OCI-LY3 (cell line): ENCODE results near the gene ASCL5.

Experiments
- CTCF ChIP-seq: fragments of 200-600, 300-600 bp; sonication (generic); IDR thresholded peaks from 2 replicates; pipeline ENCODE4 v1.5.1; 2014; ENCODE audit warnings: antibody characterized with exemption, low read length, low read depth
- EZH2phosphoT487 ChIP-seq: fragments of 200-600 bp; shearing (Covaris generic); IDR thresholded peaks from 2 replicates; pipeline ENCODE4 v1.6.1; 2018; ENCODE audit warnings: antibody characterized with exemption, mixed run types, low read depth

GRCh38 chr1:201077736-201078135 lies 49.2 kb downstream of the ASCL5 start:
- TF ChIP-seq CTCF (no peak), EZH2phosphoT487 (no peak)
